Nephron (organoid): ENCODE measurements around the gene KIF2C.
A peak's percentile ranks its signal among the peaks of the same experiment; 100 is the strongest.

Experiments
- H3K27ac Mint-ChIP-seq, 3 experiments: 2 replicates each; pipeline ENCODE4 v1.8.0; 2020; ENCODE audit warnings: mixed read lengths in 3 of 3, mild to moderate bottlenecking in 2 of 3, moderate library complexity in 1 of 3
- H3K27me3 Mint-ChIP-seq: 2 replicates; pipeline ENCODE4 v1.8.0; 2021; ENCODE audit warnings: low read depth, mild to moderate bottlenecking, moderate library complexity, mixed read lengths
- H3K36me3 Mint-ChIP-seq: 2 replicates; pipeline ENCODE4 v1.8.0; 2020; ENCODE audit warnings: low read depth, mixed read lengths
- H3K4me1 Mint-ChIP-seq: 2 replicates; pipeline ENCODE4 v1.8.0; 2020; ENCODE audit warnings: mixed read lengths
- H3K4me3 Mint-ChIP-seq, 3 experiments: 2 replicates each; pipeline ENCODE4 v1.8.0; 2020; ENCODE audit warnings: mild to moderate bottlenecking in 3 of 3, mixed read lengths in 3 of 3, moderate library complexity in 2 of 3
- H3K9me3 Mint-ChIP-seq: 2 replicates; pipeline ENCODE4 v1.8.0; 2020; ENCODE audit warnings: mixed read lengths
- CTCF ChIP-seq, 3 experiments: fragments of 200-600 bp; sonication (generic); IDR thresholded peaks; one replicate each; pipeline ENCODE4 v1.5.0; 2021; ENCODE audit warnings: antibody characterized with exemption in 3 of 3; ENCODE audit not compliant: unreplicated experiment in 3 of 3

The KIF2C gene

GRCh38 chr1:44775078-44775929 lies 35.7 kb downstream of the KIF2C start, which contains the start of gene RPS8:
RPS8 (plus strand) TSS chr1:44775540; CDS start chr1:44775597, 57 bp downstream.
- peak within 1 kb of the TSS; percentile 91 to 93 (median 93) for H3K4me3 Mint-ChIP-seq
- peak within 1 kb of the TSS; percentile 91 to 96 (median 96) for H3K27ac Mint-ChIP-seq
- no peaks in the 10 kb centered on the region for H3K9me3 Mint-ChIP-seq
- peaks cover 28% of the 10 kb centered on the region for H3K36me3 Mint-ChIP-seq
- no peaks in the 10 kb centered on the region for H3K27me3 Mint-ChIP-seq
- H3K4me1 Mint-ChIP-seq, result peaks cover 25% of the 10 kb centered on the region
- TF ChIP-seq CTCF (IDR thresholded peaks at IDR 0.05; ENCODE audit: unreplicated experiment in 3 of 3), result no peak

DNA sequence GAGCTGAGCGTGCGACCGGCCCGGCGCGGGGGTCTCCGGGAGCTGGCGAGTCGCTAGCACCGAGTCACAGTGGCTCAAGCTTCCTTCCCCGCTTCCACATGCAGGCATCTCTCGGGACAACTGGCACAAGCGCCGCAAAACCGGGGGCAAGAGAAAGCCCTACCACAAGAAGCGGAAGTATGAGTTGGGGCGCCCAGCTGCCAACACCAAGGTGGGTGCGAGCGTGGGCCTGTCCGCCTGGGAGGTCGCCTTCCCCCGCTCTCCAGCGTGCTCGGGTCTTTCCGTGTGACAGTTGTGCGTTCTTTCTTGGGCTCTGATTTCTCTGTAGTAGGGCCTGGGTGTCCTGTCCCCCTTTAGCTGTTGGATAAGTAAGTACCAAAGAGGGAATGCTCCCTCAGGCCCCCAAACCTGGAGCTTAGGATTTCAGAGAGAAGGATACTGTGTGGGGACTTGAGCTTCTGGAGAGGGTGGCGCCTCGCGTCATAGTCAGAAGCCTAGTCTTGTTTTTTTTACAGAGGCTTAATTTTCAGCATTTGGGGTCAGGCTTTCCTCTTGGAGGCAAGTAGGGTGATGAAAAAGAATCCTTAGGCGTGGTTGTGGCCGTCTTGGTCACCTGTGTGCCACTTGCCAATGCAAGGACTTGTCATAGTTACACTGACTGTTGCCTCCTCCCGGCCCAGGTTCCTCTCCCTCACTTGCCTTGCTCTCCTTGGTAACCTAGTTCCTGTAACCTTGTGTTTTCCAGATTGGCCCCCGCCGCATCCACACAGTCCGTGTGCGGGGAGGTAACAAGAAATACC lies 36.5 kb downstream of the KIF2C start:
- H3K27me3 Mint-ChIP-seq, result no peaks in the 10 kb centered on the region
- peaks cover 25% of the 10 kb centered on the region for H3K4me1 Mint-ChIP-seq
- H3K4me3 Mint-ChIP-seq, result peak overlapping the region; percentile 91 to 93 (median 93)
- no peaks in the 10 kb centered on the region for H3K9me3 Mint-ChIP-seq
- TF ChIP-seq CTCF (IDR thresholded peaks at IDR 0.05; ENCODE audit: unreplicated experiment in 3 of 3), result no peak
- peaks cover 36% of the 10 kb centered on the region for H3K36me3 Mint-ChIP-seq
- peak overlapping the region; percentile 91 to 96 (median 96) for H3K27ac Mint-ChIP-seq

DNA sequence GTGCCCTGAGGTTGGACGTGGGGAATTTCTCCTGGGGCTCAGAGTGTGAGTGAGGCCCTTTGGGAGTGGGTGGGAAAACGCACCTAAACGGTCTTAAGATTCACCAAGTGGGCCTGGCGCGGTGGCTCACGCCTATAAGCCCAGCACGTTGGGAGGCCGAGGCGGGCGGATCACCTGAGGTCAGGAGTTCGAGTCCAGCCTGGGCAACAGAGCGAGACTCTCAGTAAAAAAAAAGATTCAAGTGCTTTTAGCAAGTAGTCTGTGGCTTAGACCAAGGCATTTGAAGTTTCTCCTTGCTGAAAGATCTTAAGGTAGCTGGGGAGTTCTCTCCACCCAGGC lies 37.1 kb downstream of the KIF2C start:
- H3K27me3 Mint-ChIP-seq, result no peaks in the 10 kb centered on the region
- peaks cover 42% of the 10 kb centered on the region for H3K36me3 Mint-ChIP-seq
- peak overlapping the region; percentile 91 to 96 (median 96) for H3K27ac Mint-ChIP-seq
- H3K4me1 Mint-ChIP-seq, result peaks cover 25% of the 10 kb centered on the region
- no peaks in the 10 kb centered on the region for H3K9me3 Mint-ChIP-seq
- H3K4me3 Mint-ChIP-seq, result peak overlapping the region; percentile 91 to 93 (median 93)
- no peak for TF ChIP-seq CTCF (IDR thresholded peaks at IDR 0.05; ENCODE audit: unreplicated experiment in 3 of 3)

DNA sequence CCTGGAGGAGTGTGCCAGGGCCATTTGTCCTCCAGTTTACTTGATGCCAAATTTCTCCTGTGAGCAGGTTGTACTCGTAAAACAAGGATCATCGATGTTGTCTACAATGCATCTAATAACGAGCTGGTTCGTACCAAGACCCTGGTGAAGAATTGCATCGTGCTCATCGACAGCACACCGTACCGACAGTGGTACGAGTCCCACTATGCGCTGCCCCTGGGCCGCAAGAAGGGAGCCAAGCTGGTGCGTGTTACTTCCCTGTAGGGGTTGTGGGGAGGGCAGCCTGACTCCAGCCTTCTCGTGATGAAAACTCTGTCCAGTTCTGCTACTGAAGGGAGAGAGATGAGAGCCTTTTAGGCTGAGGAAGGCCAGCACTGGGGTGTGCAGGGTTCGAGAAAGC lies 37.9 kb downstream of the KIF2C start:
- H3K27me3 Mint-ChIP-seq, result no peaks in the 10 kb centered on the region
- peak overlapping the region; percentile 91 to 93 (median 93) for H3K4me3 Mint-ChIP-seq
- no peak for TF ChIP-seq CTCF (IDR thresholded peaks at IDR 0.05; ENCODE audit: unreplicated experiment in 3 of 3)
- H3K9me3 Mint-ChIP-seq, result no peaks in the 10 kb centered on the region
- H3K4me1 Mint-ChIP-seq, result peaks cover 25% of the 10 kb centered on the region
- peaks cover 42% of the 10 kb centered on the region for H3K36me3 Mint-ChIP-seq
- peak overlapping the region; percentile 25 to 77 (median 64) for H3K27ac Mint-ChIP-seq

- H3K4me3 Mint-ChIP-seq, result peak overlapping the region; percentile 91 to 93 (median 93)
- no peak for TF ChIP-seq CTCF (IDR thresholded peaks at IDR 0.05; ENCODE audit: unreplicated experiment in 3 of 3)
- H3K36me3 Mint-ChIP-seq, result peaks cover 42% of the 10 kb centered on the region
- no peaks in the 10 kb centered on the region for H3K27me3 Mint-ChIP-seq
- peaks cover 25% of the 10 kb centered on the region for H3K4me1 Mint-ChIP-seq
- H3K27ac Mint-ChIP-seq, result peak overlapping the region in 2 of 3 experiments; percentile 34 to 64
- H3K9me3 Mint-ChIP-seq, result no peaks in the 10 kb centered on the region
Measured at GRCh38 chr1:44777969-44778635, 38.5 kb downstream of the KIF2C start.
